GM23248 (cell line): Measurements from ENCODE around the gene TBC1D1. TPM values are rescaled to one million over a fixed set of nuclear protein-coding genes. Genes with fewer than 3 reads are reported as not detected.

Experiments used
- DNase-seq: peaks from one replicate; pipeline ENCODE4 v3.0.0-alpha.2; 2015
- H2AFZ ChIP-seq: fragments of 200-600 bp; sonication (generic); 2 replicates; pipeline ENCODE4 v1.6.1; 2016; ENCODE audit warnings: antibody characterized with exemption
- H3F3A ChIP-seq: fragments of 200-600 bp; sonication (generic); 2 replicates; pipeline ENCODE4 v1.6.1; 2016; ENCODE audit warnings: mild to moderate bottlenecking, antibody characterized with exemption, mixed run types; ENCODE audit not compliant: insufficient read depth
- H3K27ac ChIP-seq: fragments of 200-600 bp; sonication (generic); 2 replicates; pipeline ENCODE4 v1.5.1; 2016; ENCODE audit warnings: mild to moderate bottlenecking
- H3K27me3 ChIP-seq: fragments of 200-600 bp; sonication (generic); replicated peaks from 2 replicates; pipeline ENCODE4 v1.6.1; 2016; ENCODE audit warnings: mild to moderate bottlenecking; ENCODE audit not compliant: insufficient read depth
- H3K36me3 ChIP-seq: fragments of 200-600 bp; sonication (generic); 2 replicates; pipeline ENCODE4 v1.6.1; 2016; ENCODE audit warnings: low read depth, mild to moderate bottlenecking
- H3K4me1 ChIP-seq: fragments of 200-600 bp; sonication (generic); 2 replicates; pipeline ENCODE4 v1.6.1; 2016; ENCODE audit warnings: mild to moderate bottlenecking; ENCODE audit not compliant: insufficient read depth
- H3K4me2 ChIP-seq: fragments of 200-600 bp; sonication (generic); one replicate; pipeline ENCODE4 v1.6.1; 2016; ENCODE audit warnings: mild to moderate bottlenecking; ENCODE audit not compliant: unreplicated experiment
- H3K4me3 ChIP-seq: fragments of 200-600 bp; sonication (generic); 2 replicates; pipeline ENCODE4 v1.5.1; 2016; ENCODE audit warnings: mild to moderate bottlenecking
- H3K79me2 ChIP-seq: fragments of 200-600 bp; sonication (generic); 2 replicates; pipeline ENCODE4 v1.6.1; 2016; ENCODE audit warnings: mild to moderate bottlenecking; ENCODE audit not compliant: insufficient read depth
- H3K9ac ChIP-seq: fragments of 200-600 bp; sonication (generic); 2 replicates; pipeline ENCODE4 v1.6.1; 2016; ENCODE audit warnings: mild to moderate bottlenecking
- H3K9me2 ChIP-seq: fragments of 200-600 bp; sonication (generic); 2 replicates; pipeline ENCODE4 v1.6.1; 2016; ENCODE audit warnings: mixed run types, mild to moderate bottlenecking, moderate library complexity; ENCODE audit not compliant: insufficient read depth
- H3K9me3 ChIP-seq: fragments of 200-600 bp; sonication (generic); one replicate; pipeline ENCODE4 v1.6.1; 2017; ENCODE audit warnings: low read depth
- H4K20me1 ChIP-seq: fragments of 200-600 bp; sonication (generic); 2 replicates; pipeline ENCODE4 v1.6.0; 2016; ENCODE audit not compliant: insufficient read depth
- EZH2 ChIP-seq: fragments of 200-600 bp; sonication (generic); IDR thresholded peaks from 2 replicates; pipeline ENCODE4 v1.6.1; 2018; ENCODE audit warnings: antibody characterized with exemption, mild to moderate bottlenecking; ENCODE audit not compliant: insufficient read depth, poor library complexity, severe bottlenecking
- EZH2phosphoT487 ChIP-seq: fragments of 200-600 bp; sonication (generic); IDR thresholded peaks from 2 replicates; pipeline ENCODE4 v1.6.1; 2018; ENCODE audit warnings: antibody characterized with exemption, moderate library complexity, mild to moderate bottlenecking, low read depth; ENCODE audit not compliant: insufficient read depth
- WGBS, 2 experiments: methylation state at CpG; one replicate each; pipeline ENCODE4 v1.1.6; 2015 to 2017; ENCODE audit warnings: low lambda C conversion rate in 2 of 2, low coverage in 1 of 2; ENCODE audit errors: missing lambda C conversion rate in 2 of 2; 5-methylcytosine and 5-hydroxymethylcytosine counted together
- in situ Hi-C: fragments of 300-500 bp; cut with MboI; formaldehyde crosslinking; loops from 2 replicates; pipeline ENCODE4 v1.15.0; 2020
- polyA plus RNA-seq: library from polyadenylated mRNA; unstranded; fragments of >200 nt; fragmentation: Nextera tagmentation; extraction: Ambion mirVana; gene quantifications from 2 replicates; pipeline ENCODE4 v1.2.1, GENCODE V29; 2016
- total RNA-seq: library from RNA; depleted of rRNA; stranded (reverse); fragments of >200 nt; shearing (Covaris generic); gene quantifications from 2 replicates; pipeline ENCODE4 v1.2.3, GENCODE V29; 2014

Gene TBC1D1
- total and polyA plus RNA-seq, 2 experiments from 2014 or later = 12.4 to 34.6 TPM

- Histone ChIP-seq H3K4me3 (no peak overlapping the region), H3F3A (peaks cover 9% of the 10 kb centered on the region), H3K79me2 (no peaks in the 10 kb centered on the region), H3K4me2 (no peak overlapping the region), H2AFZ (no peak overlapping the region), H3K27me3 (no peaks in the 10 kb centered on the region), H3K9ac (no peak overlapping the region; the same call in 1 of the 2 replicates), H3K9me2 (no peaks in the 10 kb centered on the region), H3K27ac (no peak overlapping the region), H4K20me1 (no peaks in the 10 kb centered on the region), H3K36me3 (no peaks in the 10 kb centered on the region), H3K9me3 (no peaks in the 10 kb centered on the region), H3K4me1 (peaks cover 15% of the 10 kb centered on the region)
- in situ Hi-C loops = no loop called here
- DNase-seq = peak; percentile 34
- WGBS, 2 experiments = 35 to 37% methylated on average over 6 of the region's 6 CpGs
- TF ChIP-seq EZH2 (no peak), EZH2phosphoT487 (no peak)
Observed at GRCh38 chr4:38114386-38115150, 223.7 kb downstream of the TBC1D1 start.

DNA sequence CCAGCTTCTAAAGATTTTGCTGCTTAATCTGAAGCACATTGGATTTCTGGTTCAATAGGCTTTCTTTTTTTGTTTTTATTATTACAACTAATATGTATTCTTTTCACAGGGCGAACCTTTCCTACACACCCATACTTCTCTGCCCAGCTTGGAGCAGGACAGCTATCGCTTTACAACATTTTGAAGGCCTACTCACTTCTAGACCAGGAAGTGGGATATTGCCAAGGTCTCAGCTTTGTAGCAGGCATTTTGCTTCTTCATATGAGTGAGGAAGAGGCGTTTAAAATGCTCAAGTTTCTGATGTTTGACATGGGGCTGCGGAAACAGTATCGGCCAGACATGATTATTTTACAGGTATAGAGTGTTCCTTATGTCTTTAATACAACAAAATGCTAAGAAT lies 224.7 kb downstream of the TBC1D1 start:
- no peak overlapping the region for H3K4me2 ChIP-seq
- 99 to 100% methylated on average over 5 of the region's 5 CpGs for WGBS, 2 experiments
- no peaks in the 10 kb centered on the region for H3K9me2 ChIP-seq
- no peak for TF ChIP-seq EZH2phosphoT487
- TF ChIP-seq EZH2 = no peak
- no peaks in the 10 kb centered on the region for H3K79me2 ChIP-seq
- in situ Hi-C loops = no loop called here
- H3K4me1 ChIP-seq = peaks cover 25% of the 10 kb centered on the region
- no peak overlapping the region for H2AFZ ChIP-seq
- H3K36me3 ChIP-seq = no peaks in the 10 kb centered on the region
- H3K9ac ChIP-seq = no peak overlapping the region
- DNase-seq = no peak
- no peaks in the 10 kb centered on the region for H3K9me3 ChIP-seq
- no peaks in the 10 kb centered on the region for H4K20me1 ChIP-seq
- H3F3A ChIP-seq = peaks cover 18% of the 10 kb centered on the region
- H3K27ac ChIP-seq = no peak overlapping the region
- H3K4me3 ChIP-seq = no peak overlapping the region
- H3K27me3 ChIP-seq = no peaks in the 10 kb centered on the region

- in situ Hi-C loops = no loop called here
- Histone ChIP-seq H3K9me3 (no peaks in the 10 kb centered on the region), H3K4me1 (peaks cover 26% of the 10 kb centered on the region), H3K9ac (no peak overlapping the region), H3K36me3 (no peaks in the 10 kb centered on the region), H3K4me2 (no peak overlapping the region), H3K4me3 (no peak overlapping the region), H3K27ac (no peak overlapping the region), H3K9me2 (no peaks in the 10 kb centered on the region), H3K27me3 (no peaks in the 10 kb centered on the region), H3F3A (peaks cover 21% of the 10 kb centered on the region), H2AFZ (no peak overlapping the region), H4K20me1 (no peaks in the 10 kb centered on the region), H3K79me2 (no peaks in the 10 kb centered on the region)
- no peak for TF ChIP-seq EZH2phosphoT487
- TF ChIP-seq EZH2 = no peak
- no peak for DNase-seq
- WGBS, 2 experiments = 54 to 64% methylated on average over 4 of the region's 4 CpGs
Observed at GRCh38 chr4:38117591-38117990, 226.7 kb downstream of the TBC1D1 start.

- Histone ChIP-seq H3K36me3 (no peaks in the 10 kb centered on the region), H4K20me1 (no peaks in the 10 kb centered on the region), H3K9me3 (no peaks in the 10 kb centered on the region), H3F3A (peaks cover 21% of the 10 kb centered on the region), H3K27me3 (no peaks in the 10 kb centered on the region), H2AFZ (no peak overlapping the region), H3K9me2 (no peaks in the 10 kb centered on the region), H3K79me2 (no peaks in the 10 kb centered on the region), H3K4me2 (peak overlapping the region; percentile 49), H3K4me3 (no peak overlapping the region), H3K9ac (peak overlapping the region; percentile 49), H3K4me1 (peaks cover 18% of the 10 kb centered on the region), H3K27ac (peak overlapping the region; percentile 54)
- in situ Hi-C loops = no loop called here
- WGBS, 2 experiments = 58 to 61% methylated on average over 7 of the region's 7 CpGs
- peak; percentile 75 for DNase-seq
- TF ChIP-seq EZH2phosphoT487 (no peak), EZH2 (no peak)
Observed at GRCh38 chr4:38119668-38120385, 228.9 kb downstream of the TBC1D1 start.
